GM12801 (cell line): ENCODE results near the gene APBA1.

ENCODE experiments used
- CTCF ChIP-seq: IDR thresholded peaks from one replicate; pipeline ENCODE4 v1.5.1; 2011; ENCODE audit warnings: control low read depth; ENCODE audit not compliant: insufficient read length; ENCODE audit errors: extremely low read depth

APBA1 gene

GRCh38 chr9:69657269-69657668 is 14.9 kb downstream of the APBA1 start:
- TF ChIP-seq CTCF = no peak

- TF ChIP-seq CTCF = no peak
Observed at GRCh38 chr9:69655065-69655464, 17.1 kb downstream of the APBA1 start.

GRCh38 chr9:69653261-69653660 is 18.9 kb downstream of the APBA1 start:
- no peak for TF ChIP-seq CTCF

GRCh38 chr9:69649566-69650250 is 22.5 kb downstream of the APBA1 start:
- TF ChIP-seq CTCF = no peak

- TF ChIP-seq CTCF = no peak
Observed at GRCh38 chr9:69647804-69648203, 24.4 kb downstream of the APBA1 start.

- no peak for TF ChIP-seq CTCF
Observed at GRCh38 chr9:69646810-69647209, 25.4 kb downstream of the APBA1 start.

- no peak for TF ChIP-seq CTCF
Observed at GRCh38 chr9:69645488-69645887, 26.7 kb downstream of the APBA1 start.

- TF ChIP-seq CTCF = no peak
Observed at GRCh38 chr9:69643098-69643497, 29.1 kb downstream of the APBA1 start.
